ENCODE data around the gene BCL2L1. TPM values are rescaled to one million over a fixed set of nuclear protein-coding genes. Genes with fewer than 3 reads are reported as not detected.

BCL2L1 gene
- total and polyA plus RNA-seq, 2 experiments from 2014 or later, result 42.4 to 110 TPM

DNA sequence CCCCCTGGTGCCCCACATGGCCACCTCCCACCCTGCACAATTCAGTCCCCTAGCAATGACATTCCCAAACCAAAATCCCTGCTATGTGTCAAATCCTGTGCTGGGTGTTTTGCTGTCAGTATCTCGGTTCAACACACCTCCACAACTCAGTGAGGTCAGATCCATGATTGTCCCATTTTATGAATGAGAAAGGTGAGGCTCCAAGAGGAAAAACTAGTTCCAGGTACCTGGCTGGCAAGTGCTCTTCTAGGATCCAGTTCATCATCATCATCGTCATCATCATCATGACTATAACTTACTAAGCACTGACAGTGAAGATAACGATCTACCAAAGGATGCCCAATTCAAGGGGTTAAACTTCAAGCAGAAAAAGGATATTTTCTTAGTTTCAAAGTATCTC is 102.4 kb downstream of the BCL2L1 start:
- no peaks in the 10 kb centered on the region for H3K4me1 Mint-ChIP-seq
- H2AFZ ChIP-seq, result 0 out of 2 replicates have a peak overlapping the region, but pooled peaks have one; percentile 43
- H3K4me3 ChIP-seq, result no peak overlapping the region
- H3K4me1 ChIP-seq (ENCODE audit: insufficient read depth), result no peaks in the 10 kb centered on the region
- H3K27ac ChIP-seq (ENCODE audit: low read depth), result no peak overlapping the region
- 0 out of 2 replicates have a peak, but pooled peaks cover 11% of the 10 kb centered on the region for H3F3A ChIP-seq (replicated peaks; ENCODE audit: low read depth)
- no peaks in the 10 kb centered on the region for H4K20me1 ChIP-seq (replicated peaks; ENCODE audit: insufficient read depth)
- no peak overlapping the region for H3K4me3 Mint-ChIP-seq
- H3K27me3 Mint-ChIP-seq (ENCODE audit: insufficient read depth, low read depth, poor library complexity), result peaks cover 13% of the 10 kb centered on the region
- TF ChIP-seq ZNF114 (CRISPR knock-in tag; IDR thresholded peaks at IDR 0.05), result no peak
- TF ChIP-seq EZH2 (IDR thresholded peaks at IDR 0.05; ENCODE audit: low read depth, unreplicated experiment), result no peak
- TF ChIP-seq CREB1 (CRISPR knock-in tag; IDR thresholded peaks at IDR 0.05; ENCODE audit: low read depth), result no peak
- TF ChIP-seq ZNF331 (CRISPR knock-in tag; IDR thresholded peaks at IDR 0.05; ENCODE audit: low read depth), result no peak
- TF ChIP-seq, protein P1, sequence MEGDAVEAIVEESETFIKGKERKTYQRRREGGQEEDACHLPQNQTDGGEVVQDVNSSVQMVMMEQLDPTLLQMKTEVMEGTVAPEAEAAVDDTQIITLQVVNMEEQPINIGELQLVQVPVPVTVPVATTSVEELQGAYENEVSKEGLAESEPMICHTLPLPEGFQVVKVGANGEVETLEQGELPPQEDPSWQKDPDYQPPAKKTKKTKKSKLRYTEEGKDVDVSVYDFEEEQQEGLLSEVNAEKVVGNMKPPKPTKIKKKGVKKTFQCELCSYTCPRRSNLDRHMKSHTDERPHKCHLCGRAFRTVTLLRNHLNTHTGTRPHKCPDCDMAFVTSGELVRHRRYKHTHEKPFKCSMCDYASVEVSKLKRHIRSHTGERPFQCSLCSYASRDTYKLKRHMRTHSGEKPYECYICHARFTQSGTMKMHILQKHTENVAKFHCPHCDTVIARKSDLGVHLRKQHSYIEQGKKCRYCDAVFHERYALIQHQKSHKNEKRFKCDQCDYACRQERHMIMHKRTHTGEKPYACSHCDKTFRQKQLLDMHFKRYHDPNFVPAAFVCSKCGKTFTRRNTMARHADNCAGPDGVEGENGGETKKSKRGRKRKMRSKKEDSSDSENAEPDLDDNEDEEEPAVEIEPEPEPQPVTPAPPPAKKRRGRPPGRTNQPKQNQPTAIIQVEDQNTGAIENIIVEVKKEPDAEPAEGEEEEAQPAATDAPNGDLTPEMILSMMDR (conservative IDR thresholded peaks at IDR 0.05; ENCODE audit: low read depth in 2 of 2), result no peak
- no peak for TF ChIP-seq EZH2phosphoT487 (IDR thresholded peaks at IDR 0.05; ENCODE audit: unreplicated experiment)
- TF ChIP-seq NANOG (IDR thresholded peaks at IDR 0.05; ENCODE audit: borderline replicate concordance), result no peak
- DNase-seq (ENCODE audit: low spot score) (no peak), ATAC-seq (no peak)
- no peaks in the 10 kb centered on the region for H3K27me3 ChIP-seq (ENCODE audit: insufficient read depth)
- no peak overlapping the region for H3K4me2 ChIP-seq
- H3K9me3 Mint-ChIP-seq, result no peaks in the 10 kb centered on the region; the same call in 2 of the 3 replicates
- no peak overlapping the region for H3K27ac Mint-ChIP-seq
- H3K9me2 ChIP-seq (ENCODE audit: insufficient read depth), result no peaks in the 10 kb centered on the region; the same call in none of the 2 replicates
- H3K36me3 Mint-ChIP-seq (ENCODE audit: low read depth), result no peaks in the 10 kb centered on the region
- no peaks in the 10 kb centered on the region for H3K79me2 ChIP-seq (replicated peaks; ENCODE audit: insufficient read depth)
- H3K36me3 ChIP-seq (ENCODE audit: insufficient read depth), result no peaks in the 10 kb centered on the region

- Mint-ChIP-seq H3K27ac (no peak overlapping the region), H3K4me1 (no peaks in the 10 kb centered on the region), H3K4me3 (no peak overlapping the region), H3K27me3 (ENCODE audit: insufficient read depth, low read depth, poor library complexity) (peaks cover 18% of the 10 kb centered on the region), H3K36me3 (ENCODE audit: low read depth) (no peaks in the 10 kb centered on the region), H3K9me3 (peaks cover 3% of the 10 kb centered on the region; the same call in 1 of the 3 replicates)
- Histone ChIP-seq H4K20me1 (replicated peaks; ENCODE audit: insufficient read depth) (no peaks in the 10 kb centered on the region), H3K36me3 (ENCODE audit: insufficient read depth) (no peaks in the 10 kb centered on the region), H3K27me3 (ENCODE audit: insufficient read depth) (no peaks in the 10 kb centered on the region), H3K4me3 (no peak overlapping the region), H3K9me2 (ENCODE audit: insufficient read depth) (no peaks in the 10 kb centered on the region; the same call in none of the 2 replicates), H3K4me1 (ENCODE audit: insufficient read depth) (peaks cover 1% of the 10 kb centered on the region), H3F3A (replicated peaks; ENCODE audit: low read depth) (peaks cover 19% of the 10 kb centered on the region; the same call in 1 of the 2 replicates), H3K27ac (ENCODE audit: low read depth) (no peak overlapping the region), H3K4me2 (no peak overlapping the region), H2AFZ (no peak overlapping the region), H3K79me2 (replicated peaks; ENCODE audit: insufficient read depth) (no peaks in the 10 kb centered on the region)
- ATAC-seq (no peak), DNase-seq (ENCODE audit: low spot score) (no peak)
- TF ChIP-seq, protein P1 (conservative IDR thresholded peaks at IDR 0.05; ENCODE audit: low read depth in 2 of 2), result no peak
- TF ChIP-seq, protein P2, sequence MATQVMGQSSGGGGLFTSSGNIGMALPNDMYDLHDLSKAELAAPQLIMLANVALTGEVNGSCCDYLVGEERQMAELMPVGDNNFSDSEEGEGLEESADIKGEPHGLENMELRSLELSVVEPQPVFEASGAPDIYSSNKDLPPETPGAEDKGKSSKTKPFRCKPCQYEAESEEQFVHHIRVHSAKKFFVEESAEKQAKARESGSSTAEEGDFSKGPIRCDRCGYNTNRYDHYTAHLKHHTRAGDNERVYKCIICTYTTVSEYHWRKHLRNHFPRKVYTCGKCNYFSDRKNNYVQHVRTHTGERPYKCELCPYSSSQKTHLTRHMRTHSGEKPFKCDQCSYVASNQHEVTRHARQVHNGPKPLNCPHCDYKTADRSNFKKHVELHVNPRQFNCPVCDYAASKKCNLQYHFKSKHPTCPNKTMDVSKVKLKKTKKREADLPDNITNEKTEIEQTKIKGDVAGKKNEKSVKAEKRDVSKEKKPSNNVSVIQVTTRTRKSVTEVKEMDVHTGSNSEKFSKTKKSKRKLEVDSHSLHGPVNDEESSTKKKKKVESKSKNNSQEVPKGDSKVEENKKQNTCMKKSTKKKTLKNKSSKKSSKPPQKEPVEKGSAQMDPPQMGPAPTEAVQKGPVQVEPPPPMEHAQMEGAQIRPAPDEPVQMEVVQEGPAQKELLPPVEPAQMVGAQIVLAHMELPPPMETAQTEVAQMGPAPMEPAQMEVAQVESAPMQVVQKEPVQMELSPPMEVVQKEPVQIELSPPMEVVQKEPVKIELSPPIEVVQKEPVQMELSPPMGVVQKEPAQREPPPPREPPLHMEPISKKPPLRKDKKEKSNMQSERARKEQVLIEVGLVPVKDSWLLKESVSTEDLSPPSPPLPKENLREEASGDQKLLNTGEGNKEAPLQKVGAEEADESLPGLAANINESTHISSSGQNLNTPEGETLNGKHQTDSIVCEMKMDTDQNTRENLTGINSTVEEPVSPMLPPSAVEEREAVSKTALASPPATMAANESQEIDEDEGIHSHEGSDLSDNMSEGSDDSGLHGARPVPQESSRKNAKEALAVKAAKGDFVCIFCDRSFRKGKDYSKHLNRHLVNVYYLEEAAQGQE (IDR thresholded peaks at IDR 0.05; ENCODE audit: unreplicated experiment), result no peak
- TF ChIP-seq POLR2AphosphoS5 (IDR thresholded peaks at IDR 0.05; ENCODE audit: low read depth), result no peak
- no peak for TF ChIP-seq ZNF331 (CRISPR knock-in tag; IDR thresholded peaks at IDR 0.05; ENCODE audit: low read depth)
Measured at GRCh38 chr20:31617432-31618104, 105.1 kb downstream of the BCL2L1 start.

Data from GM23338 (cell line).